Measurements from ENCODE around the gene DNMT3L.

DNA sequence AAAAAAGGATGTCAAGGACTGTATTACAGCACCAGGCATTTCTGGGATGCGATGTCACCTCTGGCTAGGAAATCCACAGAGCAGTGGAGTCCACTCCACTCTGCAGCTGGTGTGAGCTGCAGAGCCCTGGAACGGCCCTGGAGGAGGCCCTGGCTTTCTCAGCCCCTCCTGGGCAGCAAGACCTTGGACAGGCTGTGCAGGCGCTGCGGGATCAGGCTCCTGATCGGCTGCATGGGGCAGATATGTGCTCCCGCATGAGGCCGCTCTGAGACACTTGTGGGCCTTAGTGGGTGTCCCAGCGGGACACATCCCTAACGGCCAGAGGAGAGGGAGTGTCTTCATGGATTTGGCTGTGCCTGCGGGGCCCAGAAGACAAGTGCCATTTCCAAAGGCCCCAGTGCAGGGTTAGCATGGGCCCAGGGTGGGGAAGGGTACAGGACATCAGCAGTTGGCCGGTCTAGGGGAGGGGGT, 6.2 kb downstream of the DNMT3L start:
- TF ChIP-seq EZH2 (IDR thresholded peaks at IDR 0.05; ENCODE audit: insufficient read depth, low read length) = no peak
- TF ChIP-seq, protein P1, sequence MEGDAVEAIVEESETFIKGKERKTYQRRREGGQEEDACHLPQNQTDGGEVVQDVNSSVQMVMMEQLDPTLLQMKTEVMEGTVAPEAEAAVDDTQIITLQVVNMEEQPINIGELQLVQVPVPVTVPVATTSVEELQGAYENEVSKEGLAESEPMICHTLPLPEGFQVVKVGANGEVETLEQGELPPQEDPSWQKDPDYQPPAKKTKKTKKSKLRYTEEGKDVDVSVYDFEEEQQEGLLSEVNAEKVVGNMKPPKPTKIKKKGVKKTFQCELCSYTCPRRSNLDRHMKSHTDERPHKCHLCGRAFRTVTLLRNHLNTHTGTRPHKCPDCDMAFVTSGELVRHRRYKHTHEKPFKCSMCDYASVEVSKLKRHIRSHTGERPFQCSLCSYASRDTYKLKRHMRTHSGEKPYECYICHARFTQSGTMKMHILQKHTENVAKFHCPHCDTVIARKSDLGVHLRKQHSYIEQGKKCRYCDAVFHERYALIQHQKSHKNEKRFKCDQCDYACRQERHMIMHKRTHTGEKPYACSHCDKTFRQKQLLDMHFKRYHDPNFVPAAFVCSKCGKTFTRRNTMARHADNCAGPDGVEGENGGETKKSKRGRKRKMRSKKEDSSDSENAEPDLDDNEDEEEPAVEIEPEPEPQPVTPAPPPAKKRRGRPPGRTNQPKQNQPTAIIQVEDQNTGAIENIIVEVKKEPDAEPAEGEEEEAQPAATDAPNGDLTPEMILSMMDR (IDR thresholded peaks at IDR 0.05; ENCODE audit: insufficient read depth, low read depth, low read length) = no peak

All from astrocyte (in vitro differentiated cells and primary cell).